Neural cell (in vitro differentiated cells): ENCODE measurements around the gene MCM7. TPM values are rescaled to one million over a fixed set of nuclear protein-coding genes. Genes with fewer than 3 reads are reported as not detected.
A peak's percentile ranks its signal among the peaks of the same experiment; 100 is the strongest.
"Not testable (repeated sequence)": the region's sequence is repeated elsewhere in the genome, so short reads cannot be mapped to it uniquely, and the experiment has no call there.

Experiments
- H2AFZ ChIP-seq: fragments of 200-600, 300-800 bp; sonication (generic), shearing (Covaris generic); 2 replicates; pipeline ENCODE4 v1.6.0; 2014; ENCODE audit warnings: low read depth, mild to moderate bottlenecking, antibody characterized with exemption, low read length, moderate library complexity
- H3F3A ChIP-seq: fragments of 200-600 bp; shearing (Covaris generic); 2 replicates; pipeline ENCODE4 v1.6.1; 2016; ENCODE audit warnings: mild to moderate bottlenecking, moderate library complexity, mixed read lengths, antibody characterized with exemption, low read length; ENCODE audit not compliant: insufficient read depth, poor library complexity, severe bottlenecking
- H3K27ac ChIP-seq: fragments of 200-600, 300-800 bp; sonication (generic), shearing (Covaris generic); 2 replicates; pipeline ENCODE4 v1.5.1; 2014; ENCODE audit warnings: mild to moderate bottlenecking, low read length, moderate library complexity
- H3K27me3 ChIP-seq: fragments of 300-800, 200-600 bp; sonication (generic), shearing (Covaris generic); 2 replicates; pipeline ENCODE4 v1.6.0; 2014; ENCODE audit warnings: mild to moderate bottlenecking, low read depth, low read length, moderate library complexity; ENCODE audit not compliant: insufficient read depth
- H3K36me3 ChIP-seq: fragments of 300-800, 200-600 bp; sonication (generic), shearing (Covaris generic); 2 replicates; pipeline ENCODE4 v1.5.1; 2014; ENCODE audit warnings: mild to moderate bottlenecking, antibody characterized with exemption, low read length, moderate library complexity; ENCODE audit not compliant: insufficient read depth
- H3K4me2 ChIP-seq: fragments of 300-800, 200-600 bp; sonication (generic), shearing (Covaris generic); 2 replicates; pipeline ENCODE4 v1.6.0; 2014; ENCODE audit warnings: mild to moderate bottlenecking, low read length
- H3K4me3 ChIP-seq: fragments of 300-800, 200-600 bp; sonication (generic), shearing (Covaris generic); 2 replicates; pipeline ENCODE4 v1.5.1; 2014; ENCODE audit warnings: mild to moderate bottlenecking, low read length, moderate library complexity
- H3K79me2 ChIP-seq: fragments of 200-600 bp; shearing (Covaris generic); replicated peaks from 2 replicates; pipeline ENCODE4 v1.6.0; 2014; ENCODE audit warnings: mild to moderate bottlenecking, low read length, moderate library complexity; ENCODE audit not compliant: insufficient read depth
- H3K9ac ChIP-seq: fragments of 300-800, 200-600 bp; sonication (generic), shearing (Covaris generic); 2 replicates; pipeline ENCODE4 v1.6.1; 2016; ENCODE audit warnings: mild to moderate bottlenecking, low read length, mixed read lengths
- H3K9me2 ChIP-seq: fragments of 200-600 bp; shearing (Covaris generic); 2 replicates; pipeline ENCODE4 v1.6.1; 2016; ENCODE audit warnings: mild to moderate bottlenecking, low read length, mixed read lengths; ENCODE audit not compliant: insufficient read depth
- H3K9me3 ChIP-seq: fragments of 200-600, 300-800 bp; sonication (generic), shearing (Covaris generic); 2 replicates; pipeline ENCODE4 v1.6.1; 2016; ENCODE audit warnings: mild to moderate bottlenecking, mixed run types, low read length, moderate library complexity, mixed read lengths
- H4K20me1 ChIP-seq: fragments of 200-600 bp; shearing (Covaris generic); 2 replicates; pipeline ENCODE4 v1.6.1; 2016; ENCODE audit warnings: mild to moderate bottlenecking, mixed run types; ENCODE audit not compliant: insufficient read depth
- CTCF ChIP-seq: fragments of 450-650 bp; IDR thresholded peaks from 2 replicates; pipeline ENCODE4 v1.5.1; 2014; ENCODE audit warnings: antibody characterized with exemption, mild to moderate bottlenecking, moderate library complexity; ENCODE audit not compliant: poor library complexity, severe bottlenecking
- EP300 ChIP-seq: fragments of 450-650 bp; conservative IDR thresholded peaks from 2 replicates; pipeline ENCODE4 v1.6.1; 2014; ENCODE audit warnings: antibody characterized with exemption, mild to moderate bottlenecking, moderate library complexity; ENCODE audit not compliant: poor library complexity, severe bottlenecking
- EZH2 ChIP-seq: fragments of 200-600, 300-800 bp; shearing (Covaris generic), sonication (generic); IDR thresholded peaks from 2 replicates; pipeline ENCODE4 v1.6.1; 2014; ENCODE audit warnings: antibody characterized with exemption, low read length, borderline replicate concordance, mild to moderate bottlenecking; ENCODE audit not compliant: insufficient read depth, poor library complexity, severe bottlenecking
- MXI1 ChIP-seq: fragments of 450-650 bp; conservative IDR thresholded peaks from 2 replicates; pipeline ENCODE4 v1.6.1; 2014; ENCODE audit warnings: antibody characterized with exemption, mild to moderate bottlenecking; ENCODE audit not compliant: poor library complexity, severe bottlenecking
- POLR2AphosphoS5 ChIP-seq: IDR thresholded peaks from 2 replicates; pipeline ENCODE4 v1.6.1; 2012
- RAD21 ChIP-seq: fragments of 450-650 bp; conservative IDR thresholded peaks from 2 replicates; pipeline ENCODE4 v1.6.1; 2014; ENCODE audit warnings: antibody characterized with exemption, mild to moderate bottlenecking, moderate library complexity
- REST ChIP-seq: IDR thresholded peaks from 2 replicates; pipeline ENCODE4 v1.6.1; 2012; ENCODE audit warnings: borderline replicate concordance
- SMC3 ChIP-seq: fragments of 450-650 bp; conservative IDR thresholded peaks from 2 replicates; pipeline ENCODE4 v1.6.1; 2014; ENCODE audit warnings: antibody characterized with exemption, mild to moderate bottlenecking, moderate library complexity; ENCODE audit not compliant: poor library complexity
- TAF1 ChIP-seq: IDR thresholded peaks from 2 replicates; pipeline ENCODE4 v1.6.1; 2012; ENCODE audit warnings: low read depth
- polyA plus RNA-seq: library from polyadenylated mRNA; depleted of rRNA; stranded (reverse); fragments of >200 nt; gene quantifications from 2 replicates; pipeline ENCODE4 v1.2.3, GENCODE V29; 2014

The MCM7 gene
- polyA plus RNA-seq, 1 donor from 2014 or later = 146 TPM

- no peaks in the 10 kb centered on the region for H3K36me3 ChIP-seq
- no peaks in the 10 kb centered on the region for H4K20me1 ChIP-seq
- no peak overlapping the region for H3K4me2 ChIP-seq
- H3F3A ChIP-seq = no peaks in the 10 kb centered on the region
- no peak overlapping the region for H3K4me3 ChIP-seq
- TF ChIP-seq SMC3 = no peak
- no peak for TF ChIP-seq EZH2
- TF ChIP-seq RAD21 = no peak
- no peak for TF ChIP-seq REST
- H2AFZ ChIP-seq = no peak overlapping the region
- H3K9me2 ChIP-seq = no peaks in the 10 kb centered on the region
- no peak overlapping the region for H3K27ac ChIP-seq
- H3K27me3 ChIP-seq = no peaks in the 10 kb centered on the region
- H3K79me2 ChIP-seq = no peaks in the 10 kb centered on the region
- H3K9ac ChIP-seq = no peak overlapping the region
- H3K9me3 ChIP-seq = no peaks in the 10 kb centered on the region
Measured at GRCh38 chr7:100132126-100132525, 30.9 kb upstream of the MCM7 start.

- Histone ChIP-seq H3F3A (peaks cover 3% of the 10 kb centered on the region), H3K79me2 (no peaks in the 10 kb centered on the region), H3K9ac (no peak overlapping the region), H3K4me2 (no peak overlapping the region), H2AFZ (no peak overlapping the region), H3K36me3 (no peaks in the 10 kb centered on the region), H3K4me3 (peak overlapping the region; percentile 25), H3K9me3 (no peaks in the 10 kb centered on the region), H3K27me3 (no peaks in the 10 kb centered on the region), H3K9me2 (no peaks in the 10 kb centered on the region), H4K20me1 (no peaks in the 10 kb centered on the region), H3K27ac (no peak overlapping the region)
- no peak for TF ChIP-seq TAF1
- peak; percentile 80 for TF ChIP-seq RAD21
- no peak for TF ChIP-seq MXI1
- TF ChIP-seq CTCF = peak; percentile 88
- no peak for TF ChIP-seq EP300
- peak; percentile 76 for TF ChIP-seq SMC3
- no peak for TF ChIP-seq POLR2AphosphoS5
- TF ChIP-seq REST = no peak
- TF ChIP-seq EZH2 = no peak
Measured at GRCh38 chr7:100130608-100131453, 29.6 kb upstream of the MCM7 start.

GRCh38 chr7:100130220-100130607, 29.0 kb upstream of the MCM7 start:
- H3F3A ChIP-seq, H3K9me3 ChIP-seq, H3K4me2 ChIP-seq, H3K9ac ChIP-seq, H4K20me1 ChIP-seq, H2AFZ ChIP-seq, H3K27me3 ChIP-seq, H3K36me3 ChIP-seq, H3K27ac ChIP-seq, H3K79me2 ChIP-seq, H3K9me2 ChIP-seq, H3K4me3 ChIP-seq: not testable (repeated sequence)
